Large intestine (tissue), 3 donors: ENCODE results near the gene CDH24. TPM values are rescaled to one million over a fixed set of nuclear protein-coding genes. Genes with fewer than 3 reads are reported as not detected.

ENCODE experiments used
- DNase-seq, 2 donors: peaks; one replicate each; pipeline versions ENCODE4 v3.0.0 to v3.0.0-alpha.2; 2013
- H3K27ac ChIP-seq: one replicate; pipeline ENCODE4 v1.5.1; 2013; ENCODE audit warnings: low read length
- H3K27me3 ChIP-seq: 2 replicates; pipeline ENCODE4 v1.6.1; 2013; ENCODE audit warnings: low read length; ENCODE audit not compliant: control insufficient read depth, insufficient read depth
- H3K36me3 ChIP-seq: 2 replicates; pipeline ENCODE4 v1.6.1; 2013; ENCODE audit warnings: low read length; ENCODE audit not compliant: control insufficient read depth, insufficient read depth
- H3K4me1 ChIP-seq: one replicate; pipeline ENCODE4 v1.6.1; 2013; ENCODE audit warnings: low read length; ENCODE audit not compliant: control insufficient read depth, insufficient read depth
- H3K4me3 ChIP-seq: one replicate; pipeline ENCODE4 v1.5.1; 2013; ENCODE audit warnings: low read length
- H3K9me3 ChIP-seq: one replicate; pipeline ENCODE4 v1.6.1; 2013; ENCODE audit warnings: mild to moderate bottlenecking, low read depth, low read length, moderate library complexity; ENCODE audit not compliant: control insufficient read depth
- WGBS: methylation state at CpG from one replicate; pipeline ENCODE4 v1.1.5; 2013; ENCODE audit warnings: low lambda C conversion rate; ENCODE audit not compliant: insufficient coverage; 5-methylcytosine and 5-hydroxymethylcytosine counted together
- polyA plus RNA-seq: library from polyadenylated mRNA; unstranded; fragments of 120-200 nt; gene quantifications from one replicate; pipeline ENCODE4 v1.2.1, GENCODE V29; 2013

Gene CDH24
- polyA plus RNA-seq, 1 donor: 10.5 TPM

GRCh38 chr14:23043145-23043544 is 14.2 kb downstream of the CDH24 start:
- Histone ChIP-seq H3K9me3 (peaks cover under 1% of the 10 kb centered on the region), H3K27me3 (no peaks in the 10 kb centered on the region), H3K4me3 (no peak overlapping the region), H3K36me3 (no peaks in the 10 kb centered on the region), H3K4me1 (no peaks in the 10 kb centered on the region), H3K27ac (no peak overlapping the region)
- WGBS: no CpG with 5 or more reads among the region's 6 CpGs
- no peak for DNase-seq

GRCh38 chr14:23042162-23042965 is 15.0 kb downstream of the CDH24 start, which contains the start of gene PSMB11:
PSMB11 (plus strand) TSS chr14:23042212; CDS start chr14:23042226, 14 bp downstream.
- no CpG with 5 or more reads among the region's 36 CpGs for WGBS
- no peaks in the 10 kb centered on the region for H3K27me3 ChIP-seq

GRCh38 chr14:23041729-23042128 is 15.6 kb downstream of the CDH24 start:
- Histone ChIP-seq H3K27ac (no peak overlapping the region), H3K4me1 (no peaks in the 10 kb centered on the region), H3K27me3 (no peaks in the 10 kb centered on the region), H3K36me3 (no peaks in the 10 kb centered on the region), H3K4me3 (no peak overlapping the region), H3K9me3 (no peaks in the 10 kb centered on the region)
- no CpG with 5 or more reads among the region's 8 CpGs for WGBS
- DNase-seq: no peak

More at GRCh38 chr14:23042162-23042965, 15.0 kb downstream of the CDH24 start, which contains the start of gene PSMB11:
- Histone ChIP-seq H3K4me3 (no peak within 1 kb of the TSS), H3K27ac (no peak within 1 kb of the TSS), H3K4me1 (no peaks in the 10 kb centered on the region), H3K36me3 (no peaks in the 10 kb centered on the region), H3K9me3 (no peaks in the 10 kb centered on the region)
- DNase-seq: no peak

GRCh38 chr14:23040100-23040499 is 17.2 kb downstream of the CDH24 start:
- WGBS: no CpG with 5 or more reads among the region's 4 CpGs

GRCh38 chr14:23035303-23036144 is 21.8 kb downstream of the CDH24 start:
- H3K27ac ChIP-seq: peak overlapping the region; percentile 89
- peaks cover 26% of the 10 kb centered on the region for H3K36me3 ChIP-seq
- peaks cover 10% of the 10 kb centered on the region for H3K4me1 ChIP-seq
- no peaks in the 10 kb centered on the region for H3K9me3 ChIP-seq
- DNase-seq: no peak
- WGBS: 0% methylated on average over 2 of the region's 14 CpGs
- H3K27me3 ChIP-seq: no peaks in the 10 kb centered on the region
- H3K4me3 ChIP-seq: peak overlapping the region; percentile 91

More at GRCh38 chr14:23040100-23040499, 17.2 kb downstream of the CDH24 start:
- DNase-seq: no peak
- Histone ChIP-seq H3K4me3 (no peak overlapping the region), H3K27me3 (no peaks in the 10 kb centered on the region), H3K36me3 (no peaks in the 10 kb centered on the region), H3K27ac (no peak overlapping the region), H3K9me3 (no peaks in the 10 kb centered on the region), H3K4me1 (no peaks in the 10 kb centered on the region)

- Histone ChIP-seq H3K9me3 (no peaks in the 10 kb centered on the region), H3K4me1 (peaks cover 10% of the 10 kb centered on the region), H3K27me3 (no peaks in the 10 kb centered on the region), H3K27ac (peak within 1 kb of the TSS; percentile 89), H3K36me3 (peaks cover 29% of the 10 kb centered on the region), H3K4me3 (peak within 1 kb of the TSS; percentile 91)
- WGBS: no CpG with 5 or more reads among the region's 36 CpGs
- peak; percentile 92 to 98 for DNase-seq
Observed at GRCh38 chr14:23034498-23035302, 22.6 kb downstream of the CDH24 start, which contains the start of gene PSMB5. PSMB5 (minus strand) TSS chr14:23034900; CDS start chr14:23034881, 19 bp downstream.

GRCh38 chr14:23033801-23034497 is 23.4 kb downstream of the CDH24 start:
- no peak for DNase-seq
- peaks cover 34% of the 10 kb centered on the region for H3K36me3 ChIP-seq
- H3K4me1 ChIP-seq: peaks cover 10% of the 10 kb centered on the region
- 90% methylated on average over 2 of the region's 17 CpGs for WGBS
- H3K27ac ChIP-seq: peak overlapping the region; percentile 89
- peak overlapping the region; percentile 91 for H3K4me3 ChIP-seq
- H3K9me3 ChIP-seq: no peaks in the 10 kb centered on the region
- H3K27me3 ChIP-seq: no peaks in the 10 kb centered on the region

- no peak for DNase-seq
- no peak overlapping the region for H3K27ac ChIP-seq
- peaks cover 38% of the 10 kb centered on the region for H3K36me3 ChIP-seq
- H3K4me1 ChIP-seq: peaks cover 10% of the 10 kb centered on the region
- 100% methylated on average over 1 of the region's 10 CpGs for WGBS
- H3K27me3 ChIP-seq: no peaks in the 10 kb centered on the region
- H3K9me3 ChIP-seq: no peaks in the 10 kb centered on the region
- no peak overlapping the region for H3K4me3 ChIP-seq
Observed at GRCh38 chr14:23033251-23033727, 24.0 kb downstream of the CDH24 start.

GRCh38 chr14:23030936-23031335 is 26.4 kb downstream of the CDH24 start:
- no peak for DNase-seq
- H3K9me3 ChIP-seq: no peaks in the 10 kb centered on the region
- peaks cover 47% of the 10 kb centered on the region for H3K36me3 ChIP-seq
- H3K4me3 ChIP-seq: no peak overlapping the region
- no peaks in the 10 kb centered on the region for H3K27me3 ChIP-seq
- H3K27ac ChIP-seq: no peak overlapping the region
- peaks cover 10% of the 10 kb centered on the region for H3K4me1 ChIP-seq
- 96% methylated on average over 3 of the region's 4 CpGs for WGBS
